HG03060 (cell line): ENCODE measurements around the gene CACNG8.
"Not testable (repeated sequence)": the region's sequence is repeated elsewhere in the genome, so short reads cannot be mapped to it uniquely, and the experiment has no call there.

Experiments used
- ATAC-seq: cut with Tn5 transposase; IDR thresholded peaks from one replicate; pipeline ENCODE4 v1.9.1; 2021; ENCODE audit warnings: low read depth, moderate number of reproducible peaks; ENCODE audit not compliant: unreplicated experiment

Gene CACNG8

GRCh38 chr19:53962887-53963431 is at the start of gene CACNG8:
Gene CACNG8 (plus strand): TSS chr19:53962937.
- no peak for ATAC-seq

GRCh38 chr19:53915000-53915399 is 47.7 kb upstream of the CACNG8 start:
- no peak for ATAC-seq

- ATAC-seq = no peak
These were observed 46.7 kb upstream of the CACNG8 start for GRCh38 chr19:53916004-53916403.

GRCh38 chr19:53917356-53917755 is 45.4 kb upstream of the CACNG8 start:
- ATAC-seq = no peak

GRCh38 chr19:53927739-53928138 is 35.0 kb upstream of the CACNG8 start:
- ATAC-seq = no peak

GRCh38 chr19:53936029-53936428 is 26.7 kb upstream of the CACNG8 start:
- ATAC-seq = no peak

GRCh38 chr19:53942001-53942786 is 20.5 kb upstream of the CACNG8 start:
- no peak for ATAC-seq

- no peak for ATAC-seq
These were observed 18.3 kb upstream of the CACNG8 start for GRCh38 chr19:53944416-53944815.

- no peak for ATAC-seq
These were observed 17.8 kb upstream of the CACNG8 start for GRCh38 chr19:53944933-53945332.

GRCh38 chr19:53945441-53945840 is 17.3 kb upstream of the CACNG8 start:
- ATAC-seq = no peak

DNA sequence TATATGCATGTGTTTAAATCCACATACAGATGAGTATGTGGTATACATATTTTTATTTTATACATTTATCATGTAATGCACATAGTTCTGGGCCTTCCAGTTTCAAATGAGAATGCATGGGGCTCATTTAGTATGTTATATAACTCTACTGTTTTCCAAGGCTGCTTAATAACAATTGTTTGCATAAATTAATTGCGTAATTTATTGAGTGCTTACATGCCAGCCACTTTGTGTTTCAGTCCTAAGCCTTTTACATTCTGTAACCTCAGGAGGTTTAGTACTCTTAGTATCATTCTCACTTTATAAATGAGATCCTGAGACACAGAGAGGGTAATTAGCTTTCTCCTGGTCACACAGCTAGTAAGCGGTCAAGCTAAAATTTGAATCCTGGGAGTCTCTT is 16.7 kb upstream of the CACNG8 start:
- no peak for ATAC-seq

DNA sequence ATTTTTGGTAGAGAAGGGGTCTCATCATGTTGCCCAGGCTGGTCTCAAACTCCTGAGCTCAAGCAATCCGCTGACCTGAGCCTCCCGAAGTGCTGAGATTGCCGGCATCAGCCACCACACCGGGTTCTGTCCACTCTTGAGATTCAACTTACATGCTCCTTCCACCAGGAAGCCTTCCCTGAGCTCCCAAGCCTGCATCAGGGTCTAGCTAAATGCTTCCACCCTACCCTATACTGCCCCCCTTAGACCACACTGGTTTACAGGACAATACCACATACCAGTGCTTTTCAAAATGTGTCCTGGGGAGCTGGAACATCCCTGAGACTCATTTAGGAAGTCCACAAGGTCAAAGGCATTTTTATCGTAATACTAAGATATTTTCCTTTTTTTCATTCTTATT is 15.1 kb upstream of the CACNG8 start:
- ATAC-seq = no peak

DNA sequence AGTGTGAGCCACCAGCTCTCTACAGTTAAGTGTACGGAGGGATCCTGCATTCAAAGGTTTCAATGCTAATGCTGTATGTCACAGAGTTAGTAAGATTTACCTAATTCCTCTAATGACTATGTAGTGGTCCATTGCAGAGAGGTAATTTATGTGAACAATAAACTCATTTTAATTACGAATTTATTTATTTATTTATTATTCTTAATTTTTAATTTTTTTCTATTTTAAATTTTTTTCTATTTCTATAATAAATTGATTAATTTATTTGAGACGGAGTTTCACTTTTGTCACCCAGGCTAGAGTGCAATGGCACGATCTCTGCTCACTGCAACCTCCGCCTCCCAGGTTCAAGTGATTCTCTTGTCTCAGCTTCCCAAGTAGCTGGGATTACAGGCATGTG is 14.1 kb upstream of the CACNG8 start:
- not testable (repeated sequence) for ATAC-seq

DNA sequence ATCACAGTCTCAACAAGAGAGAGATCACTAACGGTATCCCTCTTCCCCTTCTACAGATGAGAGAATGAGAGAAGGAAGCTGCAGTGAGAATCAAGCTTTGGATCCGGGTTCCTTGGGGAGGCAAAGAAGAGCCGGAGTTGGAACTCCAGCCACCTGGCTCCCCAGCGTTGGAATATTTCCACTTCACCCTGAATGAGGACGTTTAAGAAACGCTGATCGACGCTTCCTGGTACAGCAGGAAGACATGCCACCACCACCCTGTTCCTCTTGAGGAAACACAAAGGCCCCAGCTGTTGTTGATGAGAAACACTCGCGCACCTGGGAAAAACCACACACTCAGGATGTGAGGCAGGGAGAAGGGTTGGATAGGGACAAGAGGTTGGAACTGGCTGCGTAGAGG is 11.3 kb upstream of the CACNG8 start:
- no peak for ATAC-seq

DNA sequence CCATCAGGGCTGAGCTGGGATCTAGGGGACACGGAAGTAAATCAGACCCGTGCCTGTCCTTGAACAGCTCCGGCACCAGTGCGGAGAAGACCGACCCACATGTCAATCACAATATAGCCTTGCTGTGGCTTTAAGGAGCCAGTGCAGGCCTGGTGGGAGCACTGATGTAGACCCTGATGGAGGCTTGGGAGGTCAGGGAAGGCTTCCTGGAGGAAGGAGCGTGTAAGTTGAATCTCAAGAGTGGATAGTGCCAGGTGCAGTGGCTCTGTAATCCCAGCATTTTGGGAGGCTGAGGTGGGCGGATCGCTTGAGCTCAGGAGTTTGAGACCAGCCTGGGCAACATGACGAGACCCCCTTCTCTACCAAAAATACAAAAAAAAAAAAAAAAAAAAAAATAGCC is 10.8 kb upstream of the CACNG8 start:
- ATAC-seq = no peak

DNA sequence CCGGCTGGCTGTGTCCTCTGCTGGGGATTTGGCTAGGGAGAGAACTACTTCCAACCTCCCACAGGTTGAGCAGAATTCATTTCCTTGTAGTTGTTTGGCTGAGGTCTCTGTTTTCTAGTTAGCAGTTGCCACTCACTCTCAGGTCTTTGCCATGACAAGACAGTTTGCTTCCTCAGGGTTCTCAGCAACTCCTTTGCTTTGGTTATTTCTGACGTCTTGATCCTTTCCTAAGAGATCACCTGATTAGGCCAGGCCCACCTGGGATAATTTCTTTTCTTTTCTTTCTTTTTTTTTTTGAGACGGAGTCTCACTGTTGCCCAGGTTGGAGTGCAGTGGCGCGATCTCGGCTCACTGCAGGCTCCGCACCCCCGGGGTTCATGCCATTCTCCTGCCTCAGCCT is 9.4 kb upstream of the CACNG8 start:
- no peak for ATAC-seq

DNA sequence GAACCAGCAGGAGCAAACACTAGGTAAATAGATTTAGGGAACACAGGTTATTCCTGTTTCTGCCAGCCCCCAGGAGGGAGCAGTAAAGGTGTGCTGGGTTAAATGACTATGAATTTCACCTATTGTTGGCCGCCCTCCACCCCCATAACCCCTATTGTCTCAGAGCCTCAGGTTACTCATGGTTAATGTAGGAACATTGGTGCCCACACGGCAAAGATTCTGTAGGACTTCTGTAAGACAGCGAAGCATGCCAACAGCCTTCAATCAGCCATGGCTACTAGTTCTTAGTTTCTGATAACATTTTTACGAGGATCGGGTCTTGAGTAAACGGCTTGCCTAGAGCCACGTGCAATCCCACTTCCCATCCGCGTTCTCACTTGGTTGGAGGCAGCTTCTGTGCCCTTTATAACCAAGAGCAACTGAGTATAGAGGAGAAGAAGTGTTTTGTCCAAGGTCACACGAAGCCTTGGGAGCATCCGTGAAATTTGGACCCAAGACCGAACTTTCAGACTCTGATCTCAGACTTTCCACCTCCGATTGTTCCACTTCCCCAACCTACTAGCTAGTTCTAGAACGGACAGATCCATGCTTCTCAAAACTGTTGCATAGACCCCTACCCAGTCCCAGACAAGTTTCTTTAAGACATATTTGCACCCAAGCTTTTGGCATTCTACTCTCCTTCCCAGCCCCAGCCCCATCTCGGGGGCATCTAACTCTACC is 5.1 kb upstream of the CACNG8 start:
- ATAC-seq = no peak

DNA sequence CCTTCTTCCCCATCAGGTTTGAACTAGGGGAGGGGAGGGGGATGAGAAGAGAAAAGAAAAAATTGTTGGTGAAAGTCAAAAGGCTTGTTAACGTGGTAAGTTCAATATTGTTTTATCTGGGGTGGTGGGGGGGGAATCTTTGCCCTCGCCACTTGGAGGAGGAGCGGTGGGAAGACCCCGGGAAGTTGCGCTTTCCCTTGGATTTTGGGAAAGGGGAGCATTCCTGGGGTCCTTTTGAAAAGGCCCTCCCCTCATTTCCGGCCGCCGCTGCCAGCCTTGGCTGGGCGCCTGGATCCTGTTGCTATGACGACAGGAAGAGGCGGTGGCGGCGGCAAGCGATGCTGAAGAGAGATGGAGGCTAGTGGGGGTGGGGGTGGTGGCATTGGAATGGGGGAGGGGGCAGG is 4.6 kb upstream of the CACNG8 start:
- ATAC-seq = no peak

DNA sequence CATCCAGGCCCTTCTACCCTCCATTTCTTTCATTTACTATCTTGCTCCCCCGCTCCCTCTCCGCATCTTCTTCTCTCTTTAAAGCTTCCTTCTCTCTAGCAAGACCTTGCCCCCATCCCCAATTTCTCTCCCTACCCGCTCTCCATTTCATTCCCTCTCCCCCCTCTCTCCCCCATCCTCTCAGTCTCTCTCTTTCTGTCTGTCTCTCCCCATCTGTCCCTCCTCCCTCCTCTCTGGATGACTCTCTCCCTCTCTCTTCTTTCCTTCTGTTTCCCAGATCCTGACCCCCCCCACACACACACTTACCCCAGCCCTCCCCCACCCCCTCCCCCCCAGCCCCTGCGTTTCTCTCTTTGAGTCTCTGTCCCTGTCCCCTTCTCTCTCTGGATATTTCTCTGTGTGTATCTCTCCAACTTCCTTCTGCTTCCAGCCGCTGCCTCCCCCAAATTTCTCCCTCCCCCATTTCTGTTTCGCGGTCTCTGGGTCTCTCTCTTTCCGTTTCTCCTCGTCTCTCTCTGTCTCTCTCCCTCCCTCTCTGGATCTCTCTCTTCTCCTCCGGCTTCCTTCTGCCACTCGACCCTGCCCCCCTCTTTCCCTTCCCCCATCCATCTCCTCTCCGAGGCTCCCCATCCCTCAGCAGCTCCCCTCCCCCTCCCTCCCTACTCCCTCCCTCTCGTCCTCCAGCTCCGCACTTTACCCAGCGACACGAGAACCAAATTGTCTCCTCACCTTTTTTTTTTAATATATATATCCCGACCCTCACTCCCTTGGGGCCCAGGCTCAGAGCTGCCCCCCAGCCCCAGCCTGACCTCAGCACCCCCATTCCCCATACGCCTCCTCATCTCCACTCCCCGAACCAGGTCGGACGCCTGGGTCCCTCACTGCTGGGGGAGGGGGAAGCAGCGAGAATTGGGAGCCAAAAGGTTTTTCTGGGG is 3.6 kb upstream of the CACNG8 start:
- no peak for ATAC-seq

- ATAC-seq = no peak
These were observed 2.5 kb upstream of the CACNG8 start for GRCh38 chr19:53960187-53960586.

GRCh38 chr19:53960886-53961285 is 1.9 kb upstream of the CACNG8 start:
- no peak for ATAC-seq
